Osteocyte (in vitro differentiated cells): Measurements from ENCODE around the gene TAGAP. TPM values are rescaled to one million over a fixed set of nuclear protein-coding genes. Genes with fewer than 3 reads are reported as not detected.

Experiments used
- DNase-seq: peaks from one replicate; pipeline ENCODE4 v3.0.0; 2021; ENCODE audit warnings: mixed read lengths; ENCODE audit not compliant: unreplicated experiment; ENCODE audit errors: extremely low spot score
- H3K27ac Mint-ChIP-seq: one replicate; pipeline ENCODE4 v1.8.0; 2021; ENCODE audit warnings: mild to moderate bottlenecking, mixed read lengths; ENCODE audit not compliant: unreplicated experiment
- H3K27me3 Mint-ChIP-seq: one replicate; pipeline ENCODE4 v1.8.0; 2021; ENCODE audit warnings: mixed read lengths; ENCODE audit not compliant: unreplicated experiment
- H3K36me3 Mint-ChIP-seq: one replicate; pipeline ENCODE4 v1.8.0; 2021; ENCODE audit warnings: mixed read lengths; ENCODE audit not compliant: unreplicated experiment
- H3K4me1 Mint-ChIP-seq: one replicate; pipeline ENCODE4 v1.8.0; 2021; ENCODE audit warnings: mixed read lengths; ENCODE audit not compliant: unreplicated experiment
- H3K4me3 Mint-ChIP-seq: one replicate; pipeline ENCODE4 v1.8.0; 2021; ENCODE audit warnings: mild to moderate bottlenecking, moderate library complexity, mixed read lengths; ENCODE audit not compliant: unreplicated experiment
- H3K9me3 Mint-ChIP-seq: one replicate; pipeline ENCODE4 v1.8.0; 2021; ENCODE audit warnings: mixed read lengths; ENCODE audit not compliant: unreplicated experiment
- CTCF ChIP-seq: fragments of 200-600 bp; sonication (generic); IDR thresholded peaks from 2 replicates; pipeline ENCODE4 v1.5.0; 2021; ENCODE audit warnings: antibody characterized with exemption, mild to moderate bottlenecking, moderate library complexity
- total RNA-seq: library from RNA; stranded (reverse); gene quantifications from 2 replicates; pipeline ENCODE4 v1.2.1, GENCODE V29; 2021

The TAGAP gene
- total RNA-seq, 1 donor from 2014 or later: not detected

- Mint-ChIP-seq H3K27me3 (peaks cover 9% of the 10 kb centered on the region), H3K4me1 (no peaks in the 10 kb centered on the region), H3K36me3 (no peaks in the 10 kb centered on the region), H3K27ac (no peak overlapping the region), H3K4me3 (no peak overlapping the region), H3K9me3 (no peaks in the 10 kb centered on the region)
- no peak for TF ChIP-seq CTCF
- no peak for DNase-seq
These were observed 45.1 kb upstream of the TAGAP start for GRCh38 chr6:159089909-159090308.

DNA sequence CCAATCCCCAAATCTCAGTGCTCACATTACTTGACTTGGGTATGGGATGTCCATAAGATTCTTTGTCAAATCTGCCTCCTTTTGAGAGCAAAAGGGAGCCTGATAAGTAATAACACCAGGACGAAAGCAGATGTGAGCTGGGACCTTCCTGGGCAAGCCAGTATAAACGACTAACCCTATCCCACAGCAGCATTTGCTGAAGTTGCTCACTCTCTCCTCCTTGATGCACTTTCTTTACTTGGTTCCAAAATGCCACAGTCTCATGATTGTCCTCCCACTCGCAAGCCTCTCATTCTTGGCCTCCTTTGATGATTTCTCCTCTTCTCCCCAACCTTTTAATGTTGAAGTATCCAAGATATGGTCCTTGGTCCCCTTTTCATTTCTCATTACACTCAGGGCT lies 44.7 kb upstream of the TAGAP start:
- DNase-seq: no peak
- H3K27me3 Mint-ChIP-seq: peaks cover 9% of the 10 kb centered on the region

DNA sequence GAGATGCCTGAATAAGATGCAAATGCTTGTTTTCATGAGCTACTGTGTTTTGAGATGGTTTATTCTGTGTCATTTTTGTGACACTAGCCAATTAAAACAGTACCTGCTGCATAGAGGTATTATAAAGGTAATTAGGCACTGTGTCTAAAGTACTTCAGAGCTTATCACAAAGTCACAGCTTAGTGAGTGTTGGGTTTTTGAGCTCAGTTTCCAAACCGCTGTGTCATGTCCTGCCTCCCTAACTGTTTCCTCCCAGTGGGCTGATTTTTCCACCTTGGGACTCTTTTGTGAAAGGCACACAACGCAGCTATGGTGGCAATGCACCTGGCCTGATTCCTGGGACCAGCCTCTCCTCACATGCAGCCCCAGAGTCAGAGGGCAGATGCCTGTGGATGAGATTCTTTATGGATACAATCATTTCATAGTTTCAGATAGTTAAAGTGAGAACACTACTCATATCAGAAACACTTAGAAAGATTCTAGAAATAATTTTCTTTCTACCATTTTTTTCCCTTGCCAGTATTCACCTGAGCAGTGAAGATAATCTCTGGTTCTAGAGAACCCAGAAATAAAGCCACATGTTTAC lies 41.3 kb upstream of the TAGAP start:
- H3K9me3 Mint-ChIP-seq: no peaks in the 10 kb centered on the region
- no peaks in the 10 kb centered on the region for H3K4me1 Mint-ChIP-seq
- DNase-seq: no peak
- no peaks in the 10 kb centered on the region for H3K36me3 Mint-ChIP-seq
- H3K27ac Mint-ChIP-seq: no peak overlapping the region
- no peak for TF ChIP-seq CTCF
- no peak overlapping the region for H3K4me3 Mint-ChIP-seq
- H3K27me3 Mint-ChIP-seq: peaks cover 11% of the 10 kb centered on the region

More for the DNA sequence above, 44.7 kb upstream of the TAGAP start:
- H3K27ac Mint-ChIP-seq: no peak overlapping the region
- H3K9me3 Mint-ChIP-seq: no peaks in the 10 kb centered on the region
- no peak for TF ChIP-seq CTCF
- H3K4me3 Mint-ChIP-seq: no peak overlapping the region
- no peaks in the 10 kb centered on the region for H3K36me3 Mint-ChIP-seq
- H3K4me1 Mint-ChIP-seq: no peaks in the 10 kb centered on the region

- Mint-ChIP-seq H3K27me3 (peaks cover 5% of the 10 kb centered on the region), H3K4me3 (no peak overlapping the region), H3K36me3 (no peaks in the 10 kb centered on the region), H3K4me1 (no peaks in the 10 kb centered on the region), H3K27ac (no peak overlapping the region), H3K9me3 (no peaks in the 10 kb centered on the region)
- no peak for TF ChIP-seq CTCF
- DNase-seq: no peak
These were observed 40.7 kb upstream of the TAGAP start for GRCh38 chr6:159085396-159085895.

DNA sequence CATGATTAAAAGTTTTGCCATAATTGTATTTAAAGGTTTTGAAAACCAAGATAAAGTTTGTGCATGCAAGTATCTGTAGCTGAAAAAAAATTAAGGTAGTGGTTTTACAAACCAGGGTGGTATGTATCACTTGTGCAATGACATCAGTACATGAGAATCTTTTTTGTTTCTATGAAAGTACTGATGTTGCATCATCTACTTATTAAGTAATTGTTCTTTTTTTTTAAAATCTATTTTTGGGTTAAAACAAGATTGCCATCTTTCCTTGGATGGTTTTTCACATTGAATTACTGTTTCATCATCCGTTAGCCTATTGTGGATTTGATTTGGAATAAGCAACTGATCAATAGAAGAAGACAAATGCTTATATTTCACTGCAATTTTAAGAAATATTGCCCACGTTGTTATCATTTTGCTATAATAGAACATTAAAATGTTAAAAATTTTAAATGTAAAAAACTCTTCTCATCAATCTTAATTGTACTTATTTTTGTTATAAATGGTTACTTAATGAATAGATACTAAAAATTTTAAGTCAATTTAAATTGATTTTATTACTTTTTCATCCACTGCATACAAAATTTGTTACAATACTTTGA lies 39.8 kb upstream of the TAGAP start:
- H3K4me1 Mint-ChIP-seq: no peaks in the 10 kb centered on the region
- no peak overlapping the region for H3K4me3 Mint-ChIP-seq
- DNase-seq: no peak
- no peak for TF ChIP-seq CTCF
- no peaks in the 10 kb centered on the region for H3K36me3 Mint-ChIP-seq
- H3K27me3 Mint-ChIP-seq: peaks cover 5% of the 10 kb centered on the region
- H3K27ac Mint-ChIP-seq: no peak overlapping the region
- H3K9me3 Mint-ChIP-seq: no peaks in the 10 kb centered on the region
